SHP77 (cell line): Measurements from ENCODE around the gene MAP1LC3C.

Source experiments
- DNase-seq, 2 experiments: peaks; one replicate each; lab custom pipeline; 2025; lab: John Stamatoyannopoulos, UW

The MAP1LC3C gene

DNA sequence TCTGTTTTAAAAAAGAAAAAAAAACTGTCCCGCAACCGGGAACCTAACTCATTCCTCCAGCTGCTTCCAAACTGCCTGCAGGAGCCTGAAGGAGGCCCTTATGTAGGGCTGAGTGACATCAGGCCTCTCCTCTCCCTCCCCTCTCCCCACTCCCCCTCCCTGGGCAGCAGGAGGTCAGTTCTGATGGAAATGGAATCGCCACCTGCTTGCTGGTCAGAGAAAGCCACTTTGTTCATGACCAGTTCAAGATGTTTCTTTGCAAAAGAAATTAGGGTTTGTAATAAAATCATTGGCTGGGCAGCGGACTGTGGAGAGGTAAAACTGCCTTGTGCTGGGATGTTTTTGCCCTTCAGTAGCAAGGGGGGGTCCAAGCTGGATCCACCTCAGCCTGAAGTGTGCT lies at the start of gene MAP1LC3C:
TSS of gene MAP1LC3C (minus strand) at position 73 of the 400 bp plus-strand sequence. CDS start 90 bp downstream, outside the sequence.
- no peak for DNase-seq

DNA sequence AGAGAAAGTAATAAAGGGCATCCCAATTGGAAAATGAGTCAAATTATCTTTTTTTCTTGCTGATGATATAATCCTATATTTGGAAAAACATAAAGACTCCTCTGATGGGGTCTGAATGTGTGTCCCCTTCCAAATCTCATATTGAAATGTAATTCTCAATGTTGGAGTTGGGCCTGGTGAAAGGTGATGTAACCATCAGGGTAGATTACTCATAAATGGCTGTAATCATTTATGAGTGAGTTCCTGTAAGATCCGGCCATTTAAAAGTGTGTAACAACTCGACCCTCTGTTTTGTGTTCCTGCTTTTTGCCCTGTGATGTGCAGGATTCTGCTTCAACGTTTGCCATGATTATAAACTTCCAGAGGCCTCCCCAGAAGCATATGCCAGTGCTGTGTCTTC lies 44.3 kb upstream of the MAP1LC3C start:
- DNase-seq: no peak

DNA sequence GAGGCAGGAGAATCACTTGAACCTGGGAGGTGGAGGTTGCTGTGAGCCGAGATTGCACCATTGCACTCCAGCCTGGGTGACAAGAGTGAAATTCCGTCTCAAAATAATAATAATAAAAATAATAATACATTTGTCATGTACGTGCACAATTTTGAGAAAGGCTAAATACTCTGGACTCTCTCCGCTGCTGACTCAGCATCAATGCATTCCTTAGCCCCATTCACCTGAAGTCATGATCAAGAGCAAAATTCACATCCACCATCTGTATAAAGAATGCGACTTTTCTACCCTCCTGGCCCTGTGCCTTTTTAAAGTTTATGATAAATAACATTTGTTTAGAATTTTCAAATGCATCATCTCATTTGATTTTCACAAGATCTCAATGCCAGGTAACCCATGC lies 35.5 kb upstream of the MAP1LC3C start:
- no peak for DNase-seq

DNA sequence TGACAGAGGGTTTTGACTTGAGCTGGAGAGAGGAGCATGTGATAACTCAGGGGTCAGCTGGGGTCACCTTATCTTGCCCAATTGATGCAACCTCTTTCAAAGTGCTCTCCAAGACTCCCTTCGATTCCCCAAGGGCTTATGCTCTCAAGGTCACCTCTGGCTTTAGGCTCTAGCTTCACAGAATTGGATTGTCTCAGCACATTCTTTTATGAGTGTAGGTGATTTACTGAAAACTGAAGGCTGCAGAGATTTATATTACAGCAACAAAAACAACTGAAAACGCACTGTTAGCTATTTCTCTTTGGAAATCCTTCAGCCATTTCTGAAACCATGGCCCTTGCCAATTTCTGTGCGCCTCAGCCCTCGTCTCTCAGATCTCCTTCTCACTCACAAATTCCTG lies 34.5 kb upstream of the MAP1LC3C start:
- no peak for DNase-seq

DNA sequence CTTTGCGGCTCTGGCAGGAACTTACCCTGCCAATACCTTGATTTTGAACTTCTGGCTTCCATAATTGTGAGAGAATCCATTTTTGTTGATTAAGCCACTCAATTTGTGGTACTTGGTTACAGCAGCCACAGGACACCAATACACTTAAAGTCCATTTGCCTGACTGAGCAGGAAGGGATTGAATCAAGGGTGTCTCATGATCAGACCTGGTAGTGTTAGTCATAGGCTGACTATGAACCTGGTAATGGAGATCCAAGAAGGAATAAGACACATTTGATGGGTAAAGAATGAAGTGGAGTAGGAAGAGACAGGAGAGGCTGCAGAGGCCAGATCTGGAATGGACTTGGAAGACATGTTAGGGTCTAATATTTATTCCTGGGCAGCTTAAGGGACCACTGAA lies 31.2 kb upstream of the MAP1LC3C start:
- DNase-seq: no peak

DNA sequence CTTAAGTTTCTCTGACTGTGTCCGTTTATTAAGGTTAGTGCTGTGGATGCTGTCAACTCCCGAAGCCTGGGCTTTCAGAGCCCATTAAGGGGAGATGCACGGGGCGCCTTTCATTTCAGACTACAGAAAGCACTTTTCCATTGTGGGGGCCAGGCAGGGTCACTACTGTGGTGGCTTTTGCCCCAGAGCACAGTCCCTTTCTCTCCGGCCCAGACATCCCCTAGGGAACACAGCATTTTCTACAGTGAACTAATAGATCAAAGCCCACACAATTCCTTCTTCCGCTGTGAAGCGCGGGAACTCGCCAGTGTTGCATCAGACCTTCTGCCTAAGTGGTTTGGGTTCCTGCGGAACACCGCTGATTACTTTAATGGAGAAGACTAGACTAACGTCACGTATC lies 26.8 kb upstream of the MAP1LC3C start:
- DNase-seq: no peak

DNA sequence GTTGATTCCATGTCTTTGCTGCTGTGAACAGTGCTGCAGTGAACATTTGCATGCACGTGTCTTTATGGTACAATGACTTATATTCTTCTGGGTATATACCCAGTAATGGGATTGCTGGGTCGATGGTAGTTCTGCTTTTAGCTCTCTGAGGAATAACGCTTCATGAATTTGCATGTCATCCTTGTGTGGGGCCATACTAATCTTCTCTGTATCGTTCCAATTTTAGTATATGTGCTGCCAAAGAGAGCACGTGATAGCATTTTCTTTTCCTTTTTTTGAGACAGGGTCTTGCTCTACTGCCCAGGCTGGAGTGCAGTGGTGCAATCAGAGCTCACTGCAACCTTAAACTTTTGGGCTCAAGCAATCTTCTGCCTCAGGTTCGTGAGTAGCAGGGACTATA lies 24.9 kb upstream of the MAP1LC3C start:
- no peak for DNase-seq

DNA sequence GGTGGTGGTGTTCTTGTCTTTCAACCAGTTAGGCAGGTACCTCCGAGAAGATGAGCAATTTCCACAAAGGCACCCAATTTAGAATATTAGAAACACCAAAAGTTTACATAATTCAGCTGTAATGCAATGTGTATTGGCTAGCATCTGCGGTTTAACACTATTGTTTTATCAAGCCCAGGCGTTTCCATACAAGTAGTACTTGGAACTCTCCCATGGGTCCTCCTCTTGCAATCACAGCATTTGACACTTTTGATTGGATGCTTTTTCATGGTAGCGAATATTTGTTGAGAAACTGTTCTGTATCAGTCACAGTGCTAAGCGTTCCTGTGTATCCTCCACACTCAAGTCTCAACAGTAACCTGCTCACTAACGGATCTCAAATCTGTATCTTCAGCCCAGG lies 20.1 kb upstream of the MAP1LC3C start:
- DNase-seq: no peak

DNA sequence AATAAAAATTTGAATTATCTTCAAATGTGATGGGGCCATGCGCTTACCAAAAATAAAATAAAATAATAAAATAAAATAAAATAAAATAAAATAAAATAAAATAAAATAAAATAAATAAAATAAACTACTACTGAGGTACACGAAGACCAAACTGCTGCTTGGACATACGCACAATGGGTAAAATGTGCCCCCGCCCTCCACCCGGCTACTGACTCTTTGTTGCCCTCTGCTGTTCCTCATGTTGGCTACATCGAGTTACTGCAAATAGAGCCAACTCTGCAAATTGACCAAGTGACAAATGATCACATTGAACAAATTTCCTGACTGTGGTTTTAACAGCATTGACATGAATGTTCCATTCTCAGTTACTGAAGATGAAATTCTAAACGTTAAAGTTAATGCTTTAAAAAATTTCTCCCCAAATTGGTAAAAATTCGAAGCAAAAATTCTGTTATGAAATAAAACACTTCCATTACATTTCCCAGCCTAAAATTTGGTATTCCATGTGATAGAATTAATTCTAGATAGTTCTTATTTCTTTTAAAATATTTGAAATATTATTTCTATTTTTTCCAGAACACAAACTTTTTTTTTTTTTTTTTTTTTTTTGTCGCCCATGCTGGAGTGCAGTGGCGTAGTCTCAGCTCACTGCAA lies 18.8 kb upstream of the MAP1LC3C start:
- peak; percentile 50 to 71 for DNase-seq

DNA sequence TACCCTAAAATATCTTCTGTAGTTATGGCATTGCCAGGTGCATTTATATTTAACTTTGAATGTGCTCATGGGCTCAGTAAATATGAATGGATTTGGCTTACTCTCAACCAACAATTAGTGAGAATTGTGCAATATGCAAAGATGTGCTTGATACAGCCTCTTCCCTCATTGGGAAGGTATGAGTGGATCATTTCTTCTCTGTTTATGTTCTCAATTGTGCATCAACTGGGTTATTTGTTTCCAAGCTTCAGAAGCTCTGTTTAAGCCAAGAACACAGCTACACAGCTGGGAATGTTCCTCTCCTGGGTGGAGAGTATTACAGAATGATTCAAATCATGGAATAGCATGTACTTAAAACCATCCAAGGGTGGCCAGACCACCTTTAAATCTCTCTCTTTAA lies 17.6 kb upstream of the MAP1LC3C start:
- DNase-seq: no peak

DNA sequence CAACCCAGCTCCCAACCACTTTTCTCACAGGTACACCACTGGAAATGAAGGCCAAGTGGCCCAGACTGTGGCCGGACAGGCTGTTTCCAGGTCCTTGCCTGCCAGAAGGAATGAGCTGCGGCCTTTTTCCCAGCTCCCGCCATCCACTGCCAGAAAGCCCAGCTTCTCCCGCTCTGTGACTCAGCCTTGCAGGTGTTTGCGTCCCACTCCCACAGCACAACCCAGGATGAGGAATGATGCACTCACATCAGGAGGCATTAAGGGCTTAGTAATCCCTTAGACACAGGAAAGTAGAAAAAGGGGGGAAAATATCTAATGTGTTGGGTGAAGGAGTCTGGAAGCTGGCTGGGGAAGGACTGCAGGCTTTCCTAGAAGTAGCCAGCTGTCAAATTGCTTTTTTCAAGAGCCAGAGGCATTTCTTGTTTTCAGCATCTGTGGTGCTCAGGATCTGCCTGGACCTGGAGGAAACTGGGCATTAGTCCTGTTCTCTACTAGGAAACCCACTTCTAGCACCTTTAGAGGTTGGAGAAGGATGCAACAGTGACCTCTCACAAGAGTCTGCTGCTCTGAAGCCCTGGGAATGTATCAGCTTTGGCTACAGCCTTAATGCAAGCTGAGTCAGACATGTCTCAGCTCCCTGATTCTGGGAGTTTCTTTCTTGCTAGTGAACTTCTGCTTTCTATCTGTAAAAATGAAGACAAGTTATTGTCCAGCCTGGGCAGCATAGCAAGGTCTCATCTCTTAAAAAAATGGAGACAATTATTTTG lies 13.2 kb upstream of the MAP1LC3C start:
- no peak for DNase-seq

DNA sequence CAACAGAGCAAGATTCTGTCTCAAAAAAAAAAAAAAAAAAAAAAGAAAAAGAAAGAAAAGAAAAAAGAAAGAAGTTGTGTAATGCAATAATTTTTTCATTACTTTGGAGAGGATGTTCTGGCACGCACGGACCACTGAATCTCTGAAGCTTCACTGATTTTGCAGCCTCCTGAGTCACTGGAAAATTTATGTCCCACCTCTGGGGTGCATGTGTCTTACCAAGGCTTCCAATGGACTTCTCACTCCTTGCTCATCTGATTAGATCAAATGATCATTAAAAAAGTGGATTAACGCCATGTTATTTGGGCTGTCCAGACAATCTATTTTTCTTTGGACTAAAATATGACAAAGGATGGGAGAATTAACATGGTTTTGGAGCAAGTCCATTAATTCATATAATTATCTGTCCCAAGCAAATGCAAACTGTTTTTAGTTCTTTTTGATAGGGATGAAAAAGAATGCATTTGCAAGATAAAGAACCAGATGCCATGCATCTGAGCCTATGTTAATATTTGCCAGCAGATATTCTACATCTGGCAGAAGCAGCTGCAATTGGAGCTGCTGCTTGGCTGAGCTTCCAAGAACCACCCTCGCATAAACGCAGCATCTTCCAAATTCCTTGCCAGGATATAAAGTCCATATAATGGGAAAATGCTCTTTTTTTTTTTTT lies 10.1 kb upstream of the MAP1LC3C start:
- no peak for DNase-seq

DNA sequence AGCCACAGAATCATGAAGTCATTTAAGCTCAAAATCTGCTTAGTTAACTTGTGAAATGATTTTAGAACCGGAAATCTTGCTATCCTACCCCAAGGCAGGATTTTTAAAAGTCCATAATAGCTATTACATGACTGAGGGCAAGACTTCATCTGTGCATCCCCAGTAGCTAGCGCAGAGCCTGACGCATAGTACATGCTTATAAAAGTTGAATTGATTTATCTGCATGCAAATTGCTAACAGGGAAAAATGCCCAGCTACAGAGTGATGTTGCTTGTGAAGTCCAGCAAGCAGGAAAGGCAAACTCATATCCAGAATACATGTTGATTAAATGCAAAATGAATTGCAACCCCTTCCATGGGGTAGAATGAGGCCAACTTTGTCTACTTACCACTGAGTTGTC lies 8.1 kb upstream of the MAP1LC3C start:
- DNase-seq: no peak

DNA sequence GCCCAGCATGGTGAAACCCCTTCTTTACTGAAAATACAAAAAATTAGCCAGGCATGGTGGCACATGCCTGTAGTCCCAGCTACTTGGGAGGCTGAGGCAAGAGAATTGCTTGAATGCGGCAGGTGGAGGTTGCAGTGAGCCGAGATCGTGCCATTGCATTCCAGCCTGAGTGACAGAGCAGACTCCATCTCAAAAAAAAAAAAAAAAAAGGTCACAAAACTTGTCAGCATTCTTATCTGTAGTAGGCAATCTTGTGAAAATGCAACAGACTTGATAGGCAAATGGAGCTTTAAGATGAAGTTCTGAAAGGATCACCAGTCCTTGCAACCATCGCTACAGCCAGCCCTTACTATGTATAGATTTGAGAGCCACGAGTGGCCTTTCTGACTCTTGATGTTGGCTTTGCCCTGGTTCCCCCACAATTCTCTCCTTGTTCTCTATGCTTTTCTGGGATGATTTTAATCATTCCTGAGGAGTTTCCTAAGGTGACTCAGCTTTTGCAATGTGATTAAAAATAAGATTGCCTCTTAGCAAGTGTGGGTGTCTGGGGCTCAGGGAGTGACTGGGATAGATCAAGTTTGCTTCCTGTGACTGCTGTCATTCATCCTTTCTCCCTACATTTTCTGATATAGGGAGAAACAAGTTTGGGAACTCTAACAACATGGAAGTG lies 7.1 kb upstream of the MAP1LC3C start:
- no peak for DNase-seq

DNA sequence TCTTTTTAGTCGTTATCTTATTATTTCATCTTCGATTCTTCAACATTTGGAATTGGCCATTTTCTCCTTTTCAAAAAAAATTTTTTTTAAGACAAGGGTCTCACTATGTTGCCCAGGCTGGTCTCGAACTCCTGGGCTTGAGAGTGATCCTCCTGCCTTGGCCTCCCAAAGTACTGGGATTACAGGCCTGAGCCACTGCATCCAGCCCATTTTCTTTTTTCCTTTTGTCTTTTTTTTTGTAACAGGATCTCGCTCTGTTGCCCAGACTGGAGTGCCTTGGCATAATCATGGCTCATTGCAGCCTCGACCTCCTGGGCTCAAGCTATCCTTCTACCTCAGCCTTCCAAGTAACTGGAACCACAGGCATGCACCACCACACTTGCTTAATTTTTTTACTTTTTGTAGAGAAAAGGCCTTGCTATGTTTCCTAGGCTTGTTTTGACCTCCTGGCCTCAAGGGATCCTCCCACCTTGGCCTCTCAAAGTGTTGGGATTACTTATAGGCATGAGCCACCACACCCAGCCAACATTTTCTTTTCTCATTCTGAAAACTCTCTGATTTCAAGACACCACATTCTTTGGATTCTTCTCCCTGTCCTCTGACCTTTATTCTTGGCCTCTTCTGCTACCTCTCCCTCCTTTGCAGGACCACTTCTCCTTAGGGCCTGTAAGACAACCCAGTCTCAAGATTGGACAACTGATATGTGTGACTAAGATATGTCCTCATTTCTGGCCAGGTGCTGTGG lies 6.0 kb upstream of the MAP1LC3C start:
- DNase-seq: no peak

DNA sequence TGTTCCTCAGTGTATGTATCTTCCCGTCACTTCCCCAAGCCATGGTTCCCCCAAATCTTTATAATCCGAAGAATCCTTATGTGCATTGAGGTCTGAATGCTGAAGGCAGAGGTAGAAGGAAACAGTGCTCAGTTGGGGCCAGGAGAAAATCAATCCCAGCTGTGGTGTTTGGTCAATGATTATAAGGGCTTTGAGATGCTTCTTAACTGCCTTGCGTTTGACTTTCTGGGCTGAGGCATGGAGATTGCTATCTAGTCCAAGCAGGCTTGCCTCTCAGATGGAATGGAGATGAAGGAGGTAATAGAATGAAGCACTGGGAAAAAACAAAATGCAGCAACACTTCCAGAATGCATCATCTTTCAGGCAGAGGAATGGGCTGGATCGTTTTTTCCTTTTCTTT lies 3.6 kb upstream of the MAP1LC3C start:
- no peak for DNase-seq

DNA sequence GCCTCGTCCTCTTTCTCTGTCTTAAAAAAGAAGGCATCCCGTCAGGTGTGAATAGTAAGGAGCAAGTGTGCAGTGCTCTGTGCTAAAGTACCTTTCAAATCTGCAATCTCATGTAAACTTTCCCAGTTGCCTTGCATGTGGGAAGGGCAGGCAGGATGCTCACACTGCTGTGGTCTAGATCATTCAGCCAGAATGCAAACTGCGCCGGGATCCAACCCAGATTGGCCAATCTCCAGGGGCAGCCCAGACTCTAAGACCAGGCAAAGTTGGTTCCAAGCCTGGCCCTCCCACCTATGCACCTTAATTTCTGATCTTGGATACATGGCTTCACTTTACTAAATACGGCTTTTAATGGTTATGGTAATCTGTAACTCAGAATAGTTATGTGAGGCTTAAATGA lies 3.2 kb upstream of the MAP1LC3C start:
- no peak for DNase-seq

DNA sequence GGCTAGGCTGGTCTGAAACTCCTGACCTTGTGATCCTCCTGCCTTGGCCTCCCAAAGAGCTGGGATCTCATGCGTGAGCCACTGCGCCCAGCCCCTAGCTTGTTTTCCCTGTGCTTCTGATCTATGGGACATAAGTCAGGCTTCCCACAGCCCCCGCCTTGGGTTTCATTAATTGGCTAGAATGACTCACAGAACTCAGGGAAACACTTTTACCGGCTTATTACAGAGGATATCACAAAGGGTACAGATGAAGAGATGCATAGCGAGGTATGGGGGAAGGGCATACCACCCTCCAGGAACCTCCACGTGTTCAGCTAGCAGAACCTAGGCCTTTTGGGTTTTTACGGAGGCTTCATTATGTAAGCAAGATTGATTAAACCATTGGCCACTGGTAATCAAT lies 1.5 kb upstream of the MAP1LC3C start:
- no peak for DNase-seq

DNA sequence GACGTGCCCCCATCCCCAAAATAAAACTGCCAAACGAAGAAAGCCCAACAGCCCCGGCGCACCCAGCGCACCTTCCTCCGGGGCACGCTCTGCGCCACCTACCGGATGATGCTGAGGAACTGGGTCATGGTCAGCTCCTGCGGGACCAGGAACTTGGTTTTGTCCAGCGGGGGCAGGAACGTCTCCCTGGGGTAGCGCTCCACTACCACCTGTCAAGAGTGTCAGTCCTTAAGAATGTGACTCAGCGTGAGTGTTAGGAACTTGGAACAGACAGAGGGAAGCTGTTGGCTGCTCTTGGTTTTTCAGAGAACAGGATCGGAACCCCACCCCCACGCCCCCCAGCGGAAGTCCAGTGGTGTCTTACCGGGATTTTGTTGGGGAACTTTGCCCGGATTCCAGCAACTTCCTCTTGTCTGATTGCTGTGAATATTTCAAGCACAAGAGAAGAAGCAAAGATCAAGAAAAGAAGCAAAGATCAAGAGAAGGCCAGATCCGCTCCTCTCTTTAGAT lies 431 bp downstream of the MAP1LC3C start:
- peak; percentile 47 to 65 for DNase-seq

DNA sequence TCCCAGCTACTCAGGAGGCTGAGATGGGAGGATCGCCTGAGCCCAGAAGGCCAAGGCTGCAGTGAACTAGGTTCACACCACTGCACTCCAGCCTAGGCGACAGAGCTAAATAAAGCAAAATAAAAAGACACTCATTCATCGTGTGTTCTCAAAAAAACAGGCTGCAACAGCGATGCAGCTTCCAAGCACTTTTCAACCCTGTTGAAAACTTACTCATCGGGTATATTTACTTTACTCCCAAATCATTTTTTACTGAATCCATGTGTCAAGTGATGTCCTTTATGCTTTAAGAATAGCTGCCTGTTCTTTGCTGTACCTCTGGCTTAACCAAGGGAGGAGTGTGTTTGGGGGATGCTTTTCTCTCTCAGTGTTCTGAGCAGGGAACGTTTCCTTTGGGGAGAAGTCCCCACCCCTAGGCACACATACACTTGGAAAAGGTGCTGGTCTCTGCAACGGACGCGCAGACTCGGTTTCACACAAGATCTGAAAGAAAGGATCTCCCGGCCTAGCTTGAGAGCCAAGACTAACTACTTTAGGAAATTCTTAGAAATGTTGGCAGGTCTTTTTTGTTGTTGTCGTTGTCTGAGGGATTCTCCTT lies 1.4 kb downstream of the MAP1LC3C start:
- no peak for DNase-seq

DNA sequence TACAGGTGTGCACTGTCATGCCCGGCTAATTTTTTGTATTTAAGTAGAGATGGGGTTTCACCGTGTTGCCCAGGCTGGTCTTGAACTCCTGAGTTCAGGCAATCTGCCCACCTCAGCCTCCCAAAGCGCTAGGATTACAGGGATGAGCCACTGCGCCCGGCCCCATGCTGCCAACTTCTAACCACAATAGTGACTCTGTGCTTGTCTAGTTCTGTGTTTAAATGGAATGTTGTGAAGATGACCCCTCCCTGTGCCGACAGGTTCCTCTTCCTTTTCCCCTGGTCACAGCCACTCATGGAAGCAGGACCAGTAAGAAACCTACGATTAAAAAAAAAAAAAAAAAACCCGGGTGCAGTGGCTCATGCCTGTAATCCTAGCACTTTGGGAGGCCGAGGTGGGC lies 4.7 kb downstream of the MAP1LC3C start:
- no peak for DNase-seq
